GM23338 (cell line): Measurements from ENCODE around the gene LYZ. TPM values are rescaled to one million over a fixed set of nuclear protein-coding genes. Genes with fewer than 3 reads are reported as not detected.

Experiments
- ATAC-seq: fragments of 200-7000 bp; cut with Tn5 transposase; 3 replicates; pipeline ENCODE4 v1.9.1; 2020
- DNase-seq: peaks from one replicate; pipeline ENCODE4 v3.0.0-alpha.2; 2015; ENCODE audit warnings: low spot score
- H2AFZ ChIP-seq: fragments of 200-600 bp; sonication (generic); 2 replicates; pipeline ENCODE4 v1.8.0; 2016; ENCODE audit warnings: antibody characterized with exemption, mild to moderate bottlenecking, moderate library complexity
- H3F3A ChIP-seq: fragments of 200-600 bp; sonication (generic); replicated peaks from 2 replicates; pipeline ENCODE4 v1.8.0; 2017; ENCODE audit warnings: antibody characterized with exemption, mixed run types, low read depth
- H3K27ac ChIP-seq: fragments of 200-600 bp; sonication (generic); 2 replicates; pipeline ENCODE4 v1.6.1; 2016; ENCODE audit warnings: low read depth
- H3K27me3 ChIP-seq: fragments of 200-600 bp; sonication (generic); 2 replicates; pipeline ENCODE4 v1.8.0; 2016; ENCODE audit warnings: mild to moderate bottlenecking, mixed run types, moderate library complexity; ENCODE audit not compliant: insufficient read depth
- H3K36me3 ChIP-seq: fragments of 200-600 bp; sonication (generic); 2 replicates; pipeline ENCODE4 v1.8.0; 2016; ENCODE audit warnings: mild to moderate bottlenecking; ENCODE audit not compliant: insufficient read depth
- H3K4me1 ChIP-seq: fragments of 200-600 bp; sonication (generic); 2 replicates; pipeline ENCODE4 v1.8.0; 2016; ENCODE audit warnings: mild to moderate bottlenecking, moderate library complexity; ENCODE audit not compliant: insufficient read depth
- H3K4me2 ChIP-seq: fragments of 200-600 bp; sonication (generic); 2 replicates; pipeline ENCODE4 v1.7.1; 2017; ENCODE audit warnings: mixed run types
- H3K4me3 ChIP-seq: fragments of 200-600 bp; sonication (generic); 2 replicates; pipeline ENCODE4 v1.6.1; 2016; ENCODE audit warnings: mixed run types
- H3K79me2 ChIP-seq: fragments of 200-600 bp; sonication (generic); replicated peaks from 2 replicates; pipeline ENCODE4 v1.8.0; 2017; ENCODE audit warnings: mild to moderate bottlenecking; ENCODE audit not compliant: insufficient read depth
- H3K9me2 ChIP-seq: fragments of 200-600 bp; sonication (generic); 2 replicates; pipeline ENCODE4 v1.8.0; 2017; ENCODE audit not compliant: insufficient read depth
- H4K20me1 ChIP-seq: fragments of 200-600 bp; sonication (generic); replicated peaks from 2 replicates; pipeline ENCODE4 v1.8.0; 2017; ENCODE audit warnings: mild to moderate bottlenecking; ENCODE audit not compliant: insufficient read depth
- H3K27ac Mint-ChIP-seq: 2 replicates; pipeline ENCODE4 v1.8.0; 2020; ENCODE audit warnings: inconsistent platforms, mild to moderate bottlenecking, moderate library complexity, mixed read lengths
- H3K27me3 Mint-ChIP-seq: 3 replicates; pipeline ENCODE4 v1.8.0; 2022; ENCODE audit warnings: low read depth, mild to moderate bottlenecking, moderate library complexity, mixed read lengths, inconsistent platforms; ENCODE audit not compliant: insufficient read depth, poor library complexity
- H3K36me3 Mint-ChIP-seq: 3 replicates; pipeline ENCODE4 v1.8.0; 2021; ENCODE audit warnings: low read depth, mild to moderate bottlenecking, inconsistent platforms, moderate library complexity, mixed read lengths
- H3K4me1 Mint-ChIP-seq: 3 replicates; pipeline ENCODE4 v1.8.0; 2020; ENCODE audit warnings: mild to moderate bottlenecking, inconsistent platforms, mixed read lengths
- H3K4me3 Mint-ChIP-seq: 3 replicates; pipeline ENCODE4 v1.8.0; 2021; ENCODE audit warnings: moderate library complexity, mild to moderate bottlenecking, inconsistent platforms, mixed read lengths
- H3K9me3 Mint-ChIP-seq: 3 replicates; pipeline ENCODE4 v1.8.0; 2020; ENCODE audit warnings: moderate library complexity, mild to moderate bottlenecking, inconsistent platforms, mixed read lengths
- CREB1 ChIP-seq: fragments of 250-450 bp; sonication (Bioruptor Pico); IDR thresholded peaks from 2 replicates; pipeline ENCODE4 v1.5.0; 2020; ENCODE audit warnings: low read depth, mild to moderate bottlenecking, moderate library complexity
- CTCF ChIP-seq, 2 experiments: fragments of 200-600 bp in 1 of 2; sonication (generic) in 1 of 2; conservative IDR thresholded peaks; 2 replicates each; pipeline versions ENCODE4 v1.5.1 to v1.6.1; 2016 to 2017; ENCODE audit warnings: antibody characterized with exemption in 2 of 2, low read depth in 2 of 2, mild to moderate bottlenecking in 2 of 2, moderate library complexity in 1 of 2
- ETS1 ChIP-seq: IDR thresholded peaks from 2 replicates; pipeline ENCODE4 v1.6.1; 2016; ENCODE audit warnings: antibody characterized with exemption
- EZH2phosphoT487 ChIP-seq: fragments of 200-600 bp; sonication (generic); IDR thresholded peaks from one replicate; pipeline ENCODE4 v1.8.1; 2018; ENCODE audit warnings: antibody characterized with exemption; ENCODE audit not compliant: unreplicated experiment
- JUNB ChIP-seq: IDR thresholded peaks from one replicate; pipeline ENCODE4 v1.6.1; 2016; ENCODE audit warnings: antibody characterized with exemption; ENCODE audit not compliant: unreplicated experiment
- NANOG ChIP-seq: IDR thresholded peaks from 2 replicates; pipeline ENCODE4 v1.6.1; 2016; ENCODE audit warnings: antibody characterized with exemption, borderline replicate concordance
- POLR2AphosphoS5 ChIP-seq: IDR thresholded peaks from 2 replicates; pipeline ENCODE4 v1.6.1; 2016; ENCODE audit warnings: antibody characterized with exemption, low read depth
- REST ChIP-seq: IDR thresholded peaks from one replicate; pipeline ENCODE4 v1.6.1; 2018; ENCODE audit warnings: antibody characterized with exemption; ENCODE audit not compliant: unreplicated experiment
- STAT1 ChIP-seq: IDR thresholded peaks from one replicate; pipeline ENCODE4 v1.6.1; 2016; ENCODE audit warnings: antibody characterized with exemption; ENCODE audit not compliant: unreplicated experiment
- ZNF114 ChIP-seq: fragments of 250-450 bp; sonication (Bioruptor Pico); IDR thresholded peaks from 2 replicates; pipeline ENCODE4 v1.5.0; 2020; ENCODE audit warnings: mild to moderate bottlenecking, moderate library complexity
- ZNF331 ChIP-seq: fragments of 250-450 bp; sonication (Bioruptor Pico); IDR thresholded peaks from 2 replicates; pipeline ENCODE4 v1.5.0; 2020; ENCODE audit warnings: low read depth, mild to moderate bottlenecking, moderate library complexity
- ZNF462 ChIP-seq: fragments of 250-450 bp; sonication (Bioruptor Pico); IDR thresholded peaks from 2 replicates; pipeline ENCODE4 v1.5.0; 2020; ENCODE audit warnings: mild to moderate bottlenecking, moderate library complexity
- polyA plus RNA-seq: library from polyadenylated mRNA; unstranded; fragments of >200 nt; fragmentation: Nextera tagmentation; extraction: Ambion mirVana; gene quantifications from 2 replicates; pipeline ENCODE4 v1.2.1, GENCODE V29; 2016
- total RNA-seq: library from RNA; depleted of rRNA; stranded (reverse); fragments of >200 nt; shearing (Covaris generic); gene quantifications from 2 replicates; pipeline ENCODE4 v1.2.3, GENCODE V29; 2014

Gene LYZ
- total and polyA plus RNA-seq, 2 experiments from 2014 or later, result not detected

GRCh38 chr12:69309461-69309860 is 38.7 kb upstream of the LYZ start:
- Histone ChIP-seq H3K36me3 (no peaks in the 10 kb centered on the region; the same call in 1 of the 2 replicates), H3K4me1 (no peaks in the 10 kb centered on the region), H4K20me1 (no peaks in the 10 kb centered on the region), H3K79me2 (no peaks in the 10 kb centered on the region), H3K9me2 (no peaks in the 10 kb centered on the region), H3F3A (no peaks in the 10 kb centered on the region), H2AFZ (no peak overlapping the region), H3K4me3 (no peak overlapping the region), H3K27ac (no peak overlapping the region), H3K4me2 (no peak overlapping the region), H3K27me3 (no peaks in the 10 kb centered on the region)
- TF ChIP-seq ZNF462 (CRISPR knock-in tag) (no peak), ZNF331 (CRISPR knock-in tag) (no peak), ZNF114 (CRISPR knock-in tag) (no peak), CTCF (conservative IDR thresholded peaks at IDR 0.05; ENCODE audit: low read depth in 2 of 2) (no peak), STAT1 (no peak), EZH2phosphoT487 (no peak), POLR2AphosphoS5 (no peak), ETS1 (no peak), REST (no peak), CREB1 (CRISPR knock-in tag) (no peak), NANOG (no peak), JUNB (no peak)
- ATAC-seq (no peak), DNase-seq (no peak)
- no peaks in the 10 kb centered on the region for H3K4me1 Mint-ChIP-seq
- no peak overlapping the region for H3K4me3 Mint-ChIP-seq
- no peak overlapping the region for H3K27ac Mint-ChIP-seq
- no peaks in the 10 kb centered on the region; the same call in 1 of the 3 replicates for H3K36me3 Mint-ChIP-seq
- H3K9me3 Mint-ChIP-seq, result peaks cover 24% of the 10 kb centered on the region
- no peaks in the 10 kb centered on the region for H3K27me3 Mint-ChIP-seq
